ENCODE results near the gene BRI3BP.

DNA sequence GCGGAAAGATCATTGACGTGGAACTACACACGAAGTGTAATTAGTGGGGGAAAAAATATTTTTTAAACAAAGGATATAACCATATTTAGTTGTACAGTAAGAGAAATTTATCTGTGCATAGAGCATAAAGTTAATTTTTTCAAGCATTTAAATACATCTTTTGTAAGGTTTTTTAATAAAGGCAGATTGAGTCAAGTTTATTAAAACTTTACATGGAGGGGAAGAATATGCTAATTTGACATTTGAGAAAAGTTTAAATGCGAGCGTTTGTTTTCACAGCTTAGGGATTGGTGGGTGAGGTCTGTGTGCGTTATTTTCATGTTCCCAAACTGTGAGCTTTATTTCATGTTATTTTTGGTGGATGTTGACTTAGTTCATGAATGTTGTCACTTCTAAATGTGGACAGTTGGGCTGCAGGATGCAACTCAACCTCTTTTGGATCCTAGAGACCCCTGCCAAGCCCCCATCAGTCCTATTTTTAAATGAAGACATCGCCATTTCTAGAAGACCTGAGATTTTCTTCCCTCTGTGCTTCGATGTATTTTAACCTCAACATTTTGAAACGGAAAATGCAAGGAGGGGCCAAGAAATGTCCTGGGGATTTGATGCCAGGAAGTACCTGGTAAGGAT, 32.3 kb downstream of the BRI3BP start:
- TF ChIP-seq POLR2AphosphoS5 (IDR thresholded peaks at IDR 0.05) (no peak), POLR2A (IDR thresholded peaks at IDR 0.05) (no peak)
- TF ChIP-seq, protein P1, sequence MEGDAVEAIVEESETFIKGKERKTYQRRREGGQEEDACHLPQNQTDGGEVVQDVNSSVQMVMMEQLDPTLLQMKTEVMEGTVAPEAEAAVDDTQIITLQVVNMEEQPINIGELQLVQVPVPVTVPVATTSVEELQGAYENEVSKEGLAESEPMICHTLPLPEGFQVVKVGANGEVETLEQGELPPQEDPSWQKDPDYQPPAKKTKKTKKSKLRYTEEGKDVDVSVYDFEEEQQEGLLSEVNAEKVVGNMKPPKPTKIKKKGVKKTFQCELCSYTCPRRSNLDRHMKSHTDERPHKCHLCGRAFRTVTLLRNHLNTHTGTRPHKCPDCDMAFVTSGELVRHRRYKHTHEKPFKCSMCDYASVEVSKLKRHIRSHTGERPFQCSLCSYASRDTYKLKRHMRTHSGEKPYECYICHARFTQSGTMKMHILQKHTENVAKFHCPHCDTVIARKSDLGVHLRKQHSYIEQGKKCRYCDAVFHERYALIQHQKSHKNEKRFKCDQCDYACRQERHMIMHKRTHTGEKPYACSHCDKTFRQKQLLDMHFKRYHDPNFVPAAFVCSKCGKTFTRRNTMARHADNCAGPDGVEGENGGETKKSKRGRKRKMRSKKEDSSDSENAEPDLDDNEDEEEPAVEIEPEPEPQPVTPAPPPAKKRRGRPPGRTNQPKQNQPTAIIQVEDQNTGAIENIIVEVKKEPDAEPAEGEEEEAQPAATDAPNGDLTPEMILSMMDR (IDR thresholded peaks at IDR 0.05), result no peak
